Activated naive CD4-positive, alpha-beta T cell treated with anti-CD3 and anti-CD28 coated beads for 36 hours (primary cell): ENCODE data around the gene NAPG. TPM values are rescaled to one million over a fixed set of nuclear protein-coding genes. Genes with fewer than 3 reads are reported as not detected.
"Not testable (repeated sequence)": the region's sequence is repeated elsewhere in the genome, so short reads cannot be mapped to it uniquely, and the experiment has no call there.

Experiments used
- CTCF ChIA-PET: fragments of 350-600 bp; sonication (Branson Sonifier 250); formaldehyde crosslinking; loops from one replicate; lab custom pipeline; 2021; ENCODE audit warnings: antibody characterized with exemption; lab: Charles Lee
- DNase-seq: peaks from one replicate; pipeline ENCODE4 v3.0.0-alpha.2; 2020
- H3K27ac Mint-ChIP-seq: one replicate; pipeline ENCODE4 v1.8.0; 2021; ENCODE audit warnings: mild to moderate bottlenecking, mixed read lengths
- H3K27me3 Mint-ChIP-seq: one replicate; pipeline ENCODE4 v1.8.0; 2021; ENCODE audit warnings: low read depth, mixed read lengths
- H3K36me3 Mint-ChIP-seq: one replicate; pipeline ENCODE4 v1.8.0; 2021; ENCODE audit warnings: low read depth, mixed read lengths
- H3K4me1 Mint-ChIP-seq: one replicate; pipeline ENCODE4 v1.8.0; 2021; ENCODE audit warnings: low read depth, mixed read lengths
- H3K4me3 Mint-ChIP-seq: one replicate; pipeline ENCODE4 v1.8.0; 2021; ENCODE audit warnings: mild to moderate bottlenecking, moderate library complexity, mixed read lengths
- H3K9me3 Mint-ChIP-seq: one replicate; pipeline ENCODE4 v1.8.0; 2021; ENCODE audit warnings: mixed read lengths
- intact Hi-C: fragments of 100-400 bp; cut with micrococcal nuclease; formaldehyde crosslinking; loops from one replicate; pipeline ENCODE4 v1.15.1; 2023
- total RNA-seq, 2 experiments: library from RNA; stranded (reverse); gene quantifications; one replicate each; pipeline ENCODE4 v1.2.3, GENCODE V29; 2021

Gene NAPG
- total RNA-seq, 2 experiments from 2014 or later = 20.2 to 21.0 TPM

DNA sequence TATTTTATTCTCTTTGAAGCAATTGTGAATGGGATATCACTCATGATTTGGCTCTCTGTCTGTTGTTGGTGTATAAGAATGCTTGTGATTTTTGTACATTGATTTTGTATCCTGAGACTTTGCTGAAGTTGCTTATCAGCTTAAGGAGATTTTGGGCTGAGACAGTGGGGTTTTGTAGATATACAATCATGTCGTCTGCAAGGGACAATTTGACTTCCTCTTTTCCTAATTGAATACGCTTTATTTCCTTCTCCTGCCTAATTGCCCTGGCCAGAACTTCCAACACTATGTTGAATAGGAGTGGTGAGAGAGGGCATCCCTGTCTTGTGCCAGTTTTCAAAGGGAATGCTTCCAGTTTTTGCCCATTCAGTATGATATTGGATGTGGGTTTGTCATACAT, 48.6 kb downstream of the NAPG start:
- H3K27ac Mint-ChIP-seq, H3K4me1 Mint-ChIP-seq, CTCF ChIA-PET, H3K4me3 Mint-ChIP-seq, H3K27me3 Mint-ChIP-seq, H3K36me3 Mint-ChIP-seq, H3K9me3 Mint-ChIP-seq, intact Hi-C loops, DNase-seq: not testable (repeated sequence)

DNA sequence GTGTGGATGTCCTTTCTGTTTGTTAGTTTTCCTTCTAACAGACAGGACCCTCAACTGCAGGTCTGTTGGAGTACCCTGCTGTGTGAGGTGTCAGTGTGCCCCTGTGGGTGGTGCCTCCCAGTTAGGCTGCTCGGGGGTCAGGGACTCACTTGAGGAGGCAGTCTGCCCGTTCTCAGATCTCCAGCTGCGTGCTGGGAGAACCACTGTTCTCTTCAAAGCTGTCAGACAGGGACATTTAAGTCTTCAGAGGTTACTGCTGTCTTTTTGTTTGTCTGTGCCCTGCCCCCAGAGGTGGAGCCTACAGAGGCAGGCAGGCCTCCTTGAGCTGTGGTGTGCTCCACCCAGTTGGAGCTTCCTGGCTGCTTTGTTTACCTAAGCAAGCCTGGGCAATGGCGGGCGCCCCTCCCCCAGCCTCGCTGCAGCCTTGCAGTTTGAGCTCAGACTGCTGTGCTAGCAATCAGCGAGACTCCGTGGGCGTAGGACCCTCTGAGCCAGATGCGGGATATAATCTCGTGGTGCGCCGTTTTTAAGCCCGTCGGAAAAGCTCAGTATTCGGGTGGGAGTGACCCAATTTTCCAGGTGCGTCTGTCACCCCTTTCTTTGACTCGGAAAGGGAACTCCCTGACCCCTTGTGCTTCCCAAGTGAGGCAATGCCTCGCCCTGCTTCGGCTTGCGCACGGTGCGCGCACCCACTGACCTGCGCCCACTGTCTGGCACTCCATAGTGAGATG, 52.2 kb downstream of the NAPG start:
- H3K27me3 Mint-ChIP-seq, H3K9me3 Mint-ChIP-seq, H3K4me1 Mint-ChIP-seq, intact Hi-C loops, H3K4me3 Mint-ChIP-seq, H3K27ac Mint-ChIP-seq, DNase-seq, CTCF ChIA-PET, H3K36me3 Mint-ChIP-seq: not testable (repeated sequence)

DNA sequence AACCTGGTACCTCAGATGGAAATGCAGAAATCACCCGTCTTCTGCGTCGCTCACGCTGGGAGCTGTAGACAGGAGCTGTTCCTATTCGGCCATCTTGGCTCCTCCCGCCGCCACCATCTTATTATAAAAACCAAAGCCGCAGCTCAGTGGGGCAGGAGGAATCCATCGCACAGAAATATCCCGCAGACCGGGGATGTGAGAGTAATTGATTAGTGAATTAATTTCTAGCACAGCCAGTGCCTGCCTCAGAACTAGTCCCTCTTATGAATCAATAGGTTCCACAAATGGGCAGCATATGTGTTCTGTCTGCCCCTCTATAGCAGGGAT, 52.7 kb downstream of the NAPG start:
- H3K27ac Mint-ChIP-seq, intact Hi-C loops, H3K4me3 Mint-ChIP-seq, H3K4me1 Mint-ChIP-seq, H3K9me3 Mint-ChIP-seq, H3K36me3 Mint-ChIP-seq, H3K27me3 Mint-ChIP-seq, DNase-seq, CTCF ChIA-PET: not testable (repeated sequence)

DNA sequence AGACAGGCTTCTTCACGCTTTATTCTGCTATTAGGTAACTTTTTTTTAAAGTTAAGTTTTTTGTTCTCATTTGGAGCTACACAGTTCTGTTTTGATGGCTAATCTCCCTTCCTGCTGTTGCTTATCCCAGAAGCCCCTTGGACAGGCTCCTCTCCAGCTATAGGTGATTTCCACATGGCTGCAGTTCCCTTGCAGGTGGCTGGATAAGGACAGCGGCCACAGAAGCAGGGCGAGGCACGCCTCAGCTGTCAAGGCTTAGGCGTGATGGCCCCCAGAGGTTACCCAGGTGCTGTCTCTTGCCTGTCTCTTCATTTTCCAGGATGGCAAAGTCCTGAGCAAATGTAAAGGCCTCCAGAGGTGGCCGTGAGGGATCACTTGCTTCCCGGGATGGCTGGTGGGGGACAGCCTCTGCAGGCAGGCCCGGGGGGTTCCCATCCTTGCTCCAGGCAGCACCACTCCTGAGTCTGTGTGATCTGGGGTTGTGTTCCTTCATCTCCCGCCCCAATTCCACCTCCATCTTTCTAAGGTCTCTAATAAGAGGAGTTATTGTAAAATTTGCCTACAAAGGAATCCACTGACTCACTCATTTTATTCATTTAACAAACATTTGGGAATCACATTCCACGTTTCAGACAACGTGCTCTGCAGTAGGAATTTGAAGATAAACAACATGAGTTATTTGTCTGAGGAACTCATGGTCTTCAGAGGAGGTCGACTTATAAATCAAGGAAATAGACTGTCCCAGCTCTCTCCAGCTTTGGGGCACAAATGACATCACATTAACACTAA, 53.4 kb downstream of the NAPG start:
- CTCF ChIA-PET = no interaction called here
- H3K27ac Mint-ChIP-seq = no peak overlapping the region
- H3K4me1 Mint-ChIP-seq = peaks cover 7% of the 10 kb centered on the region
- no peak overlapping the region for H3K4me3 Mint-ChIP-seq
- no peaks in the 10 kb centered on the region for H3K9me3 Mint-ChIP-seq
- no peaks in the 10 kb centered on the region for H3K27me3 Mint-ChIP-seq
- H3K36me3 Mint-ChIP-seq = peaks cover 6% of the 10 kb centered on the region
- intact Hi-C loops = no loop called here
- DNase-seq = no peak

DNA sequence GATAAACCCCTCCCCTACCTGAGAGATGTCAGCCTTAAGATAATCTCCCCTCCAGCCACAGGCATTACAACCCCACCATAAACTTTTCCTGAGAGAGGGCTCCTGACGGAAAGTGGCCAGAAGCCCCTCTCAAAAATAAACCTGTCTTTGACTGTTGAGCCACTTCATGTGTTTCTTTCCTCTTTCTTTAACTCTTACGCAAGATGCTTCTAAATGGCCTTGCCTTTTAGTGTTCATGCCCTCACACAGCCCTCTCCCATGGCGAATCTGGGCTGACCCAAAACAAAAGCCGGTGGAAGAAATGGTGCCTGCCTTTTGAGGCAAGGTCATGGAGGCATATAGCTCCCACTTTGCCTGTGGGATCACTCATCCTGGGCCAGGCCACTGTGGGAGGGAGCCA, 54.4 kb downstream of the NAPG start:
- H3K27me3 Mint-ChIP-seq = no peaks in the 10 kb centered on the region
- H3K9me3 Mint-ChIP-seq = no peaks in the 10 kb centered on the region
- H3K4me3 Mint-ChIP-seq = no peak overlapping the region
- H3K4me1 Mint-ChIP-seq = peaks cover 7% of the 10 kb centered on the region
- H3K27ac Mint-ChIP-seq = no peak overlapping the region
- CTCF ChIA-PET = no interaction called here
- no peak for DNase-seq
- intact Hi-C loops = no loop called here
- H3K36me3 Mint-ChIP-seq = peaks cover 6% of the 10 kb centered on the region

DNA sequence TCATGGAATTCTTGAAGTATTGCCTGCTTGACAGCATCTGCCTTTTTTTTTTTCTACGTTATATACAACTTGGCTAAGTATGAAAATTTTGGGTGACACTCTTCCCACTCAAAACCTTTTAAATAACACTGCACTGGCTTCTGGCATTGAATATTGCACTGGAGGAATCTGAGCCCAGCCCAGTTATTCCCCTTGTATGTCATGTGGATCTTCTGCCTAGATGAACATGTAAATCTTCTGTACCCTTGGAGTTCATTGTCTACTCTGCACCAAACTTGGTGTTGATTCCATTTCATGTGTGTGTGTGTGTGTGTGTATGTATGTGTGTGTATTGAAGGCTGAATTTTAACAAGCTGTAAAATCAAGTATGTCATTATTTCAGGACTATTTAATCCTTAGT, 59.4 kb downstream of the NAPG start:
- no peaks in the 10 kb centered on the region for H3K9me3 Mint-ChIP-seq
- CTCF ChIA-PET = no interaction called here
- no peaks in the 10 kb centered on the region for H3K27me3 Mint-ChIP-seq
- no peak overlapping the region for H3K27ac Mint-ChIP-seq
- no peak for DNase-seq
- intact Hi-C loops = no loop called here
- H3K4me3 Mint-ChIP-seq = no peak overlapping the region
- peaks cover 2% of the 10 kb centered on the region for H3K36me3 Mint-ChIP-seq
- H3K4me1 Mint-ChIP-seq = no peaks in the 10 kb centered on the region

DNA sequence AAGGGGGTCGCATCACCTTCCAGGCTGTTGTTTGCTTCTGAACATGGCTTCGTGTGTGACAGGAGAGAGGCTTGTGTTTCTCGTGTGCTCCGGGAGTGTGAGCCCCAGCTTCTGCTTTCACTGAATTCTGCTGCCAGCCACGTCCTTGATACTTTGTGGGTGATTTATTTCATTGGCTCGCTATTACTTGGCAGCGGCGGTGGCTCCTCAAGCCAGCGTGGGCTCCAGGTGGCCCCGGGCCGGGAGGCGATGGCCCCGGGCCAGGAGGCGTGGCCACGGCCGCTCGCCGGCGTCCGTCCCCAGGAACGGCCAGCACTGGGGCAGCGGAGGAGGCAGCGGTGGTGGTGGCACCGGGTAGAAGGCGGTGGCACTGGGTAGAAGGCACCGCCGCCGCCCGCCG, 63.1 kb downstream of the NAPG start:
- intact Hi-C loops = no loop called here
- Mint-ChIP-seq H3K9me3 (peaks cover 1% of the 10 kb centered on the region), H3K27ac (no peak overlapping the region), H3K27me3 (no peaks in the 10 kb centered on the region), H3K36me3 (no peaks in the 10 kb centered on the region), H3K4me1 (no peaks in the 10 kb centered on the region), H3K4me3 (no peak overlapping the region)
- CTCF ChIA-PET = no interaction called here
- no peak for DNase-seq

DNA sequence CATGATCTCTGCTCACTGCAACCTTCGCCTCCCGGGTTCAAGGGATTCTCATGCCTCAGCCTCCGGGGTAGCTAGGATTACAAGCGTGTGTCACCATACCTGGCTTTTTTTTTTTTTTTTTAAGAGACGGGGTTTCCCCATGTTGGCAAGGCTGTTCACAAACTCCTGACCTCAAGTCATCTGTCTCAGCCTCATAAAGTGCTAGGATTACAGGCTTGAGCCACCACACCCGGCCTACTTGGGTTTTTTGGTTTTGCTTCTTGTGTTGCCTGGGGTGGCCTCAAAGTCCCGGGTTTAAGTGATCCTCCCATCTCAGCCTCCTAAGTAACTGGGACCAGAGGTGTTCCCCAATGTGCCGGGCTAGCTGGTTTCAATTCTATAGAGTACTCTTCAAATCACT, 64.6 kb downstream of the NAPG start:
- H3K4me3 Mint-ChIP-seq = no peak overlapping the region
- no peak for DNase-seq
- no peaks in the 10 kb centered on the region for H3K36me3 Mint-ChIP-seq
- no peaks in the 10 kb centered on the region for H3K4me1 Mint-ChIP-seq
- CTCF ChIA-PET = no interaction called here
- intact Hi-C loops = no loop called here
- H3K27ac Mint-ChIP-seq = no peak overlapping the region
- peaks cover 1% of the 10 kb centered on the region for H3K9me3 Mint-ChIP-seq
- H3K27me3 Mint-ChIP-seq = no peaks in the 10 kb centered on the region

DNA sequence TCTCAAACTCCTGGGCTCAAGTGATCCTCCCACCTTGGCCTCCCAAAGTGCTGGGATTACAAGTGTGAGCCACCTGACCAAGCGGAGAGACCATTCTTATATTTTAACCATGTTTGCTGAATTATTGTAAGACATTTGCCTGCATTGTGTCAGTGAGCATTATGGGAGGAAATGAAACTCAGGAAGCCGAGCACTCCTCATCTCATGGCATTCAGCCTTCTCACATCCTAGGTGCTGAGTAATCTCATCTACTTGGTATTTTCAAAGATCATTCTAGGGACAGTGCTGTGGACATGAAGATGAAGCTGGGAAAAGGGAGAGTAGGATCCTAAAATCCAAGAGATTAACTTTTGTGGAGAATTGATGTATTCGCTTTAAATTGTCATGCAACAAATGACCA, 66.1 kb downstream of the NAPG start:
- CTCF ChIA-PET = no interaction called here
- H3K36me3 Mint-ChIP-seq = peaks cover 2% of the 10 kb centered on the region
- H3K4me1 Mint-ChIP-seq = no peaks in the 10 kb centered on the region
- H3K9me3 Mint-ChIP-seq = peaks cover 1% of the 10 kb centered on the region
- no peak for DNase-seq
- no peaks in the 10 kb centered on the region for H3K27me3 Mint-ChIP-seq
- no peak overlapping the region for H3K4me3 Mint-ChIP-seq
- intact Hi-C loops = no loop called here
- no peak overlapping the region for H3K27ac Mint-ChIP-seq

DNA sequence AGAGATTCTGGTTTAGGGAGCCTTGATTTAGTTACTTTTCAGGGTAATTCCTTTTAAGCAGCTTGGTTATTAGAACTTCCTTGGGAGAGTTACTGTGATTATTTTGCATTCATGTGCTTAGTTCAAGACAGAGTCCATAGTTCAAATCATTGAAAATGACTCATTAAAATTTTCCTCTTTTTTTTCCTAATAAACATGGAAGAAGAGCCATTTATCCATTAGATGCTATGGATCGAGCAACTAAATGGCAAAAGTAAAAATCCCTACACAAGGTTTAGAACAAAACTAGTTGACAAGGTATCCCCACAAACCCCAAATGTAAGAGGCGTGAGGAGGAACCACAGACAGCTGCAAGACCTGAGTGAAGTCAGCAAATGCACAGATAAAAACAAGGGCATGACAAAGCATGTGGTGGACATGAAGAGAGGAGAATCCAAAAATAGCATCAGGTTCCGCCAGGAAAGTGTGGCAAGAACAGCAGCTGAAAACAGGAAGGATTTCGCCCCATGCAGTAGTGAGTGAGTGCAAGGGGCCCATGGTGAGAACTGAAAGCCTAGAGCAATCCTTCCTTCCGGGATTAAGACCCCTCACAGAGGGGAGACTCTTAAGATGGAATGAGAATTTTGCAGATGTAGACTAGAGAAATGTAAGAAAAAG, 67.7 kb downstream of the NAPG start:
- DNase-seq, intact Hi-C loops, H3K27ac Mint-ChIP-seq, H3K27me3 Mint-ChIP-seq, H3K9me3 Mint-ChIP-seq, H3K4me3 Mint-ChIP-seq, H3K36me3 Mint-ChIP-seq, H3K4me1 Mint-ChIP-seq, CTCF ChIA-PET: not testable (repeated sequence)

DNA sequence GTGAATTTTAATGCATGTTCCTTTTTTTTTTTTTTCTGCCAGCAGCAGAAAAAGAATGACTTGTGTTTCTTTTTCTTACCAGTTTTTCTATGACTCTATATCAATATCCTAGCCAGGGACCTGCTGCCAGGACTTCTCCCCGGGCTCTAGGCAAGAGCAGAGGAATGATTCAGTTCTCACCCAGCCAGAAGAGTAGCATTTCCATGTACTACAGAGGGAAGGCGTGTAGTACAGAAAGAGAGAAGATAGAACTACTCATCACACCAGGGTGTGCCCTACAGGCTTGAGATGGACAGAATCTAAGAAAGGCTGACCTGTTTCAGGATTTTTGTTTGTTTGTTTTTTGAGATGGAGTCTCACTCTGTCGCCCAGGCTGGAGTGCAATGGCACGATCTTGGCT, 70.1 kb downstream of the NAPG start:
- intact Hi-C loops, DNase-seq, H3K4me1 Mint-ChIP-seq, H3K36me3 Mint-ChIP-seq, CTCF ChIA-PET, H3K4me3 Mint-ChIP-seq, H3K27ac Mint-ChIP-seq, H3K9me3 Mint-ChIP-seq, H3K27me3 Mint-ChIP-seq: not testable (repeated sequence)

DNA sequence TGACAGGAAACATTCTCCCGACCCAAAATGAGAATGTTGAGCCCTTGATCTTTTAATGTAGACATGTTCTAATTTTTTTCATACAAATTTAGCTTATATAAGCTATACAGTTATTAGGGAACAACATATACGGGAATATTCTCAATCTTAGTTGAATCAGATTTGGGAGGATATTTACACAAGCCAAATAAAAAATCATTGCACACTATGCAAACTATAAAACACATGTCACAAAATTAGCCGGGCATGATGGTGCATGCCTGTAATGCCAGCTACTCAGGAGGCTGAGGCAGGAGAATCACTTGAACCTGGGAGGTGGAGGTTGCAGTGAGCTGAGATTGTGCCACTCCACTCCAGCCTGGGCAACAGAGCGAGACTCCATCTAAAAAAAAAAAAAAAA, 71.9 kb downstream of the NAPG start:
- H3K9me3 Mint-ChIP-seq, DNase-seq, H3K27ac Mint-ChIP-seq, H3K4me1 Mint-ChIP-seq, H3K36me3 Mint-ChIP-seq, intact Hi-C loops, H3K4me3 Mint-ChIP-seq, CTCF ChIA-PET, H3K27me3 Mint-ChIP-seq: not testable (repeated sequence)

DNA sequence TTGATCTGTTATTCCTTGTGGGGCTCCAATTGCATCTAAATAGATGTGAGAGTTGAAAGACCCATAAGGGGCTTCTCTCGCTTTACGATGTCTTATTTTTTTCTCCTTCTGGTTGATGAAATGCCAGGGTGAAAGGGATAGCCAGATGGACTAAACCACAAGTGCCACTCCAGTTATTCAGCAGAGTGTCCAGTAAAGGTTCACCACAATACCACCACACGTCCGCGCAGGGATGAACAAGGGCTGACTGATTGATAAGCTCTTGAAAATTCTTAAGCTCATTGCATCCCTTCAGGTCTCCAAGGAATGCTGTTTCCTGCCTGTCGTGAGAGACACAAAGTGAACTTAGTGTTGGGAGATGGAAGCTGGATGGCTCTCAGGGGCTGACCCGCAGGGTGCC, 74.9 kb downstream of the NAPG start:
- H3K27ac Mint-ChIP-seq, DNase-seq, H3K4me1 Mint-ChIP-seq, H3K27me3 Mint-ChIP-seq, H3K36me3 Mint-ChIP-seq, intact Hi-C loops, H3K4me3 Mint-ChIP-seq: not testable (repeated sequence)
- H3K9me3 Mint-ChIP-seq = peaks cover 20% of the 10 kb centered on the region
- CTCF ChIA-PET = interaction anchor here (0.7 kb wide), 1 partner anchor 40 kb away, joined by 3 read pairs; no protein-coding TSS in a partner anchor
